Vagina (tissue), 2 donors: ENCODE results near the gene EFNA3. TPM values are rescaled to one million over a fixed set of nuclear protein-coding genes. Genes with fewer than 3 reads are reported as not detected.
A peak's percentile ranks its signal among the peaks of the same experiment; 100 is the strongest.

Experiments used
- DNase-seq, 2 donors: peaks; one replicate each; pipeline ENCODE4 v3.0.0-alpha.2; 2017; ENCODE audit errors: extremely low spot score in 2 of 2
- H3K27ac ChIP-seq: fragments of 200-600 bp; sonication (generic); one replicate; pipeline ENCODE4 v1.5.1; 2019
- H3K27me3 ChIP-seq: fragments of 200-600 bp; sonication (generic); one replicate; pipeline ENCODE4 v1.5.1; 2019
- H3K36me3 ChIP-seq, 2 donors: fragments of 200-600 bp; sonication (generic); one replicate each; pipeline ENCODE4 v1.5.1; 2017 to 2019
- H3K4me1 ChIP-seq: fragments of 200-600 bp; sonication (generic); one replicate; pipeline ENCODE4 v1.5.1; 2019
- H3K4me3 ChIP-seq, 2 donors: fragments of 200-600 bp; sonication (generic); 1 replicate in 1 of 2; 2 replicates in 1 of 2; pipeline ENCODE4 v1.5.1; 2016 to 2019
- H3K9me3 ChIP-seq: fragments of 200-600 bp; sonication (generic); one replicate; pipeline ENCODE4 v1.5.1; 2019
- CTCF ChIP-seq, 3 experiments: fragments of 450-650 bp in 2 of 3; fragments of 200-600 bp in 1 of 3; sonication (generic) in 1 of 3; IDR thresholded peaks; one replicate each; pipeline ENCODE4 v1.5.1; 2017 to 2019; ENCODE audit warnings: antibody characterized with exemption in 3 of 3, mild to moderate bottlenecking in 2 of 3, moderate library complexity in 2 of 3
- POLR2A ChIP-seq, 2 donors: fragments of 450-650 bp; IDR thresholded peaks; one replicate each; pipeline ENCODE4 v1.6.1; 2017; ENCODE audit warnings: antibody characterized with exemption in 2 of 2, mild to moderate bottlenecking in 2 of 2, moderate library complexity in 2 of 2
- POLR2AphosphoS5 ChIP-seq, 2 donors: sonication (generic); formaldehyde crosslinking; IDR thresholded peaks; one replicate each; pipeline ENCODE4 v1.9.0; 2017; ENCODE audit warnings: antibody characterized with exemption in 2 of 2, mild to moderate bottlenecking in 2 of 2, low read depth in 1 of 2; ENCODE audit not compliant: insufficient read depth in 1 of 2
- intact Hi-C: fragments of 100-400 bp; cut with DNase I; formaldehyde crosslinking; loops from one replicate; pipeline ENCODE4 v1.15.1; 2023
- total RNA-seq: library from RNA; depleted of rRNA; stranded (reverse); fragments of >200 nt; gene quantifications from one replicate; pipeline ENCODE4 v1.2.3, GENCODE V29; 2016

The EFNA3 gene
- total RNA-seq, 1 donor from 2014 or later = 22.3 TPM

- H3K4me1 ChIP-seq = peaks cover 53% of the 10 kb centered on the region
- no peak for TF ChIP-seq CTCF (IDR thresholded peaks at IDR 0.05)
- no peak for TF ChIP-seq POLR2A (IDR thresholded peaks at IDR 0.05)
- TF ChIP-seq POLR2AphosphoS5 (IDR thresholded peaks at IDR 0.05; ENCODE audit: insufficient read depth in 1 of 2, low read depth in 1 of 2) = no peak
- H3K9me3 ChIP-seq = no peaks in the 10 kb centered on the region
- intact Hi-C loops = loop anchor here (5.0 kb wide), 1 partner anchor 39 kb away; no protein-coding TSS in a partner anchor
- H3K4me3 ChIP-seq = no peak overlapping the region
- no peaks in the 10 kb centered on the region for H3K27me3 ChIP-seq
- H3K36me3 ChIP-seq = peaks cover 0 to 2% of the 10 kb centered on the region in 2 donors
- H3K27ac ChIP-seq = no peak overlapping the region
- DNase-seq = no peak
Measured at GRCh38 chr1:155048449-155049334, 29.9 kb upstream of the EFNA3 start.

GRCh38 chr1:155049651-155050559 is 28.7 kb upstream of the EFNA3 start:
- TF ChIP-seq CTCF (IDR thresholded peaks at IDR 0.05) = no peak
- TF ChIP-seq POLR2A (IDR thresholded peaks at IDR 0.05) = no peak
- TF ChIP-seq POLR2AphosphoS5 (IDR thresholded peaks at IDR 0.05; ENCODE audit: insufficient read depth in 1 of 2, low read depth in 1 of 2) = no peak
- Histone ChIP-seq H3K4me1 (peaks cover 48% of the 10 kb centered on the region), H3K9me3 (no peaks in the 10 kb centered on the region), H3K4me3 (peak overlapping the region; percentile 86 to 88), H3K36me3 (peaks cover 0 to 13% of the 10 kb centered on the region in 2 donors), H3K27me3 (no peaks in the 10 kb centered on the region), H3K27ac (peak overlapping the region; percentile 96)
- DNase-seq = no peak
- intact Hi-C loops = loop anchor here (5.0 kb wide), 2 partner anchors 37 to 48 kb away; partner anchors contain the start of gene ZBTB7B

- no peak for DNase-seq
- H3K4me3 ChIP-seq = peak within 1 kb of the TSS; percentile 86 to 88
- TF ChIP-seq POLR2AphosphoS5 (IDR thresholded peaks at IDR 0.05; ENCODE audit: insufficient read depth in 1 of 2, low read depth in 1 of 2) (peak in 1 of 2 donors; percentile 87), CTCF (IDR thresholded peaks at IDR 0.05) (peak; percentile 81 to 82 (median 81)), POLR2A (IDR thresholded peaks at IDR 0.05) (peak in 1 of 2 donors; percentile 30)
- no peaks in the 10 kb centered on the region for H3K27me3 ChIP-seq
- peak within 1 kb of the TSS; percentile 96 for H3K27ac ChIP-seq
- peaks cover 0 to 20% of the 10 kb centered on the region in 2 donors for H3K36me3 ChIP-seq
- H3K4me1 ChIP-seq = peaks cover 42% of the 10 kb centered on the region
- intact Hi-C loops = loop anchor here (5.0 kb wide), 1 partner anchor 48 kb away; the partner anchor contains the start of gene ZBTB7B
- H3K9me3 ChIP-seq = no peaks in the 10 kb centered on the region
Measured at GRCh38 chr1:155050560-155051341, 27.9 kb upstream of the EFNA3 start, which contains the start of gene ADAM15. Gene ADAM15 (plus strand): TSS chr1:155051316. CDS start chr1:155051387, 71 bp downstream.

DNA sequence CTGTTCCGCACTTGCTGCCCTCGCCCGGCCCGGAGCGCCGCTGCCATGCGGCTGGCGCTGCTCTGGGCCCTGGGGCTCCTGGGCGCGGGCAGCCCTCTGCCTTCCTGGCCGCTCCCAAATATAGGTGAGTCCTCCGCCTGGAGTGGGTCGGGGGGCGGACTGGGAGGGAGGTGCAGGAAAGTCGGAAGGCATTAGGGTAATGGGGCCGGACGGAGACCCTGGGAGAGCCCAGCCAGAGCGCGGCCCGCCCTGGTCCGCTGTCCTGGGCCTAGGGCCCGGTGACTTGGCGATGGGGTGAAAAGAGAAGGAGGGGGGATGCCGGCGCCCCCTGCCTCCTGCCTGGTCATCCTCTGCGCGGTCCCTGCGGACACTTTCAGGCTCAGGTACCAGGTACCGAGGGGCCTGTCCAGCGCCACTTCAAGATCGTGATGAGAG is 27.3 kb upstream of the EFNA3 start:
- intact Hi-C loops = loop anchor here (5.0 kb wide), 1 partner anchor 49 kb away; the partner anchor contains the start of gene ZBTB7B
- DNase-seq = no peak
- Histone ChIP-seq H3K36me3 (peaks cover 0 to 26% of the 10 kb centered on the region in 2 donors), H3K9me3 (no peaks in the 10 kb centered on the region), H3K4me1 (peaks cover 42% of the 10 kb centered on the region), H3K4me3 (peak overlapping the region; percentile 86 to 88), H3K27ac (peak overlapping the region; percentile 96), H3K27me3 (no peaks in the 10 kb centered on the region)
- TF ChIP-seq POLR2A (IDR thresholded peaks at IDR 0.05) (peak in 1 of 2 donors; percentile 16), CTCF (IDR thresholded peaks at IDR 0.05) (no peak)
